H1 (cell line): ENCODE data around the gene HRNR. TPM values are rescaled to one million over a fixed set of nuclear protein-coding genes. Genes with fewer than 3 reads are reported as not detected.

Experiments used
- CTCF ChIA-PET: fragments of 300-600 bp; sonication (Branson Sonifier 250); formaldehyde crosslinking; loops from one replicate; lab custom pipeline; 2021; ENCODE audit not compliant: partially characterized antibody; lab: Charles Lee
- POLR2A ChIA-PET: fragments of 300-600 bp; sonication (Branson Sonifier 250); formaldehyde crosslinking; loops from one replicate; lab custom pipeline; 2021; ENCODE audit warnings: inconsistent platforms; ENCODE audit not compliant: partially characterized antibody; lab: Charles Lee
- DNase-seq, 2 experiments: peaks; one replicate each; pipeline versions ENCODE4 v3.0.0 to v3.0.0-alpha.2; 2010 to 2022; ENCODE audit warnings: low spot score in 2 of 2, low read depth in 1 of 2, mixed read lengths in 1 of 2
- FAIRE-seq: peaks from 2 replicates; lab custom pipeline; 2011; peaks lifted over from hg19 to GRCh38; lab: Jason Lieb, UNC
- H2AFZ ChIP-seq: 2 replicates; pipeline ENCODE4 v1.8.1; 2012; ENCODE audit warnings: low read length, inconsistent platforms
- H2AK5ac ChIP-seq: 2 replicates; pipeline ENCODE4 v1.6.1; 2013; ENCODE audit warnings: low read depth, low read length
- H2BK120ac ChIP-seq: replicated peaks from 2 replicates; pipeline ENCODE3; 2013; ENCODE audit warnings: low read depth, low read length, inconsistent platforms
- H2BK12ac ChIP-seq: 2 replicates; pipeline ENCODE4 v1.6.1; 2013; ENCODE audit warnings: low read depth, low read length
- H2BK15ac ChIP-seq: 2 replicates; pipeline ENCODE4 v1.6.1; 2013; ENCODE audit warnings: low read length
- H2BK20ac ChIP-seq: 2 replicates; pipeline ENCODE4 v1.6.1; 2013; ENCODE audit warnings: low read length
- H2BK5ac ChIP-seq: 2 replicates; pipeline ENCODE4 v1.6.1; 2013; ENCODE audit warnings: low read depth, low read length
- H3K14ac ChIP-seq: 2 replicates; pipeline ENCODE4 v1.6.1; 2013; ENCODE audit warnings: inconsistent platforms; ENCODE audit not compliant: insufficient read length
- H3K18ac ChIP-seq: 2 replicates; pipeline ENCODE4 v1.6.1; 2013; ENCODE audit warnings: low read length; ENCODE audit errors: extremely low read depth
- H3K23ac ChIP-seq: 2 replicates; pipeline ENCODE4 v1.6.1; 2013; ENCODE audit warnings: inconsistent platforms; ENCODE audit not compliant: insufficient read length
- H3K23me2 ChIP-seq: 2 replicates; pipeline ENCODE4 v1.6.1; 2013; ENCODE audit warnings: low read depth, low read length
- H3K27ac ChIP-seq: 2 replicates; pipeline ENCODE4 v1.6.1; 2011; ENCODE audit warnings: low read depth, low read length, inconsistent platforms
- H3K27me3 ChIP-seq, 4 experiments: replicated peaks in 1 of 4; 1 replicate in 1 of 4; 2 replicates in 3 of 4; pipeline versions ENCODE4 v1.6.1 to v1.8.1; 2011 to 2013; ENCODE audit warnings: low read length in 3 of 4, mild to moderate bottlenecking in 3 of 4, inconsistent platforms in 2 of 4, mixed read lengths in 2 of 4, moderate library complexity in 1 of 4; ENCODE audit not compliant: control insufficient read depth in 3 of 4, insufficient read depth in 3 of 4; ENCODE audit errors: extremely low read depth in 1 of 4
- H3K36me3 ChIP-seq, 4 experiments: 2 replicates each; pipeline versions ENCODE4 v1.6.1 to v1.8.1; 2011 to 2013; ENCODE audit warnings: mild to moderate bottlenecking in 4 of 4, low read length in 3 of 4, moderate library complexity in 2 of 4, control low read depth in 1 of 4, inconsistent platforms in 1 of 4; ENCODE audit not compliant: insufficient read depth in 4 of 4, control insufficient read depth in 2 of 4
- H3K4ac ChIP-seq: replicated peaks from 2 replicates; pipeline ENCODE3; 2013; ENCODE audit warnings: low read length, low read depth, mixed read lengths, inconsistent platforms; ENCODE audit not compliant: insufficient read length
- H3K4me1 ChIP-seq, 4 experiments: replicated peaks in 1 of 4; 1 replicate in 1 of 4; 2 replicates in 3 of 4; pipeline versions ENCODE4 v1.6.1 to v1.8.1; 2011 to 2013; ENCODE audit warnings: low read length in 3 of 4, inconsistent platforms in 2 of 4, mixed read lengths in 1 of 4; ENCODE audit not compliant: insufficient read depth in 4 of 4, control insufficient read depth in 3 of 4
- H3K4me2 ChIP-seq, 2 experiments: 2 replicates each; pipeline versions ENCODE4 v1.6.1 to v1.8.1; 2011 to 2013; ENCODE audit warnings: low read depth in 2 of 2, low read length in 2 of 2, control low read depth in 1 of 2, inconsistent platforms in 1 of 2, mild to moderate bottlenecking in 1 of 2; ENCODE audit not compliant: insufficient read depth in 1 of 2
- H3K4me3 ChIP-seq, 4 experiments: fragments of 200-600, 300-600 bp in 1 of 4; sonication (generic), shearing (Covaris generic), sonication (Bioruptor Twin) in 1 of 4; 2 replicates each; pipeline versions ENCODE4 v1.5.1 to v1.8.1; 2011 to 2016; ENCODE audit warnings: low read length in 4 of 4, low read depth in 3 of 4, control low read depth in 2 of 4, inconsistent platforms in 2 of 4, mild to moderate bottlenecking in 2 of 4, mixed read lengths in 1 of 4, moderate library complexity in 1 of 4; ENCODE audit not compliant: insufficient read depth in 2 of 4; ENCODE audit errors: extremely low read depth in 1 of 4
- H3K56ac ChIP-seq: replicated peaks from 2 replicates; pipeline ENCODE3; 2013; ENCODE audit warnings: low read depth, mild to moderate bottlenecking, mixed read lengths, low read length, inconsistent platforms; ENCODE audit not compliant: insufficient read length
- H3K79me1 ChIP-seq: 2 replicates; pipeline ENCODE4 v1.6.1; 2013; ENCODE audit warnings: low read depth, low read length, control low read depth
- H3K79me2 ChIP-seq, 2 experiments: 2 replicates each; pipeline versions ENCODE4 v1.6.1 to v1.8.1; 2012 to 2013; ENCODE audit warnings: low read length in 2 of 2, mild to moderate bottlenecking in 2 of 2, inconsistent platforms in 1 of 2; ENCODE audit not compliant: insufficient read depth in 2 of 2, control insufficient read depth in 1 of 2
- H3K9ac ChIP-seq, 4 experiments: replicated peaks in 1 of 4; 1 replicate in 1 of 4; 2 replicates in 3 of 4; pipeline versions ENCODE4 v1.6.1 to v1.8.1; 2011 to 2013; ENCODE audit warnings: low read depth in 3 of 4, low read length in 3 of 4, control low read depth in 2 of 4, mild to moderate bottlenecking in 2 of 4, moderate library complexity in 2 of 4, inconsistent platforms in 1 of 4; ENCODE audit errors: extremely low read depth in 1 of 4
- H3K9me3 ChIP-seq, 2 experiments: 2 replicates each; pipeline versions ENCODE4 v1.6.1 to v1.8.1; 2012 to 2013; ENCODE audit warnings: mild to moderate bottlenecking in 2 of 2, moderate library complexity in 2 of 2, control low read depth in 1 of 2, inconsistent platforms in 1 of 2, low read depth in 1 of 2, low read length in 1 of 2, mixed read lengths in 1 of 2; ENCODE audit not compliant: insufficient read depth in 2 of 2
- H4K20me1 ChIP-seq, 2 experiments: replicated peaks in 1 of 2; 2 replicates each; pipeline versions ENCODE3 to v1.8.1; 2011 to 2013; ENCODE audit warnings: inconsistent platforms in 2 of 2, low read length in 2 of 2, mild to moderate bottlenecking in 1 of 2; ENCODE audit not compliant: insufficient read depth in 2 of 2, control insufficient read depth in 1 of 2
- H4K5ac ChIP-seq: 2 replicates; pipeline ENCODE4 v1.6.1; 2013; ENCODE audit warnings: low read length, low read depth, mixed read lengths, inconsistent platforms; ENCODE audit not compliant: insufficient read length
- H4K8ac ChIP-seq: 2 replicates; pipeline ENCODE4 v1.8.0; 2013; ENCODE audit warnings: mild to moderate bottlenecking, moderate library complexity, low read length, inconsistent platforms; ENCODE audit not compliant: insufficient read depth; ENCODE audit errors: extremely low read depth
- H4K91ac ChIP-seq: replicated peaks from 2 replicates; pipeline ENCODE3; 2013; ENCODE audit warnings: low read length, mixed read lengths, inconsistent platforms; ENCODE audit not compliant: insufficient read length
- BACH1 ChIP-seq: IDR thresholded peaks from 2 replicates; pipeline ENCODE4 v1.6.1; 2012; ENCODE audit warnings: low read length, improper control_type of control experiment
- CEBPB ChIP-seq: IDR thresholded peaks from 2 replicates; pipeline ENCODE4 v1.6.1; 2012; ENCODE audit warnings: low read depth, low read length
- CHD1 ChIP-seq: IDR thresholded peaks from 2 replicates; pipeline ENCODE4 v1.6.1; 2012; ENCODE audit warnings: low read depth, low read length, improper control_type of control experiment
- EGR1 ChIP-seq: IDR thresholded peaks from 2 replicates; pipeline ENCODE4 v1.6.1; 2011; ENCODE audit warnings: low read depth, low read length, borderline replicate concordance
- EZH2 ChIP-seq: fragments of 200-600 bp; sonication (generic); IDR thresholded peaks from 2 replicates; pipeline ENCODE4 v1.7.1; 2012; ENCODE audit warnings: low read depth, mild to moderate bottlenecking, moderate library complexity, low read length, inconsistent platforms; ENCODE audit not compliant: severe bottlenecking
- KDM4A ChIP-seq: IDR thresholded peaks from one replicate; pipeline ENCODE4 v1.7.1; 2012; ENCODE audit warnings: low read depth, mild to moderate bottlenecking, moderate library complexity, low read length, inconsistent platforms; ENCODE audit not compliant: severe bottlenecking
- NANOG ChIP-seq: IDR thresholded peaks from 2 replicates; pipeline ENCODE4 v1.6.1; 2011; ENCODE audit warnings: low read length, low read depth, mild to moderate bottlenecking, inconsistent platforms; ENCODE audit not compliant: insufficient read depth, poor library complexity, severe bottlenecking
- NRF1 ChIP-seq: IDR thresholded peaks from 2 replicates; pipeline ENCODE4 v1.6.1; 2011; ENCODE audit warnings: mild to moderate bottlenecking, low read depth, low read length, improper control_type of control experiment
- POLR2AphosphoS5 ChIP-seq: IDR thresholded peaks from 2 replicates; pipeline ENCODE4 v1.6.1; 2011; ENCODE audit warnings: low read depth, low read length
- RBBP5 ChIP-seq: IDR thresholded peaks from 2 replicates; pipeline ENCODE4 v1.7.1; 2012; ENCODE audit warnings: low read depth, mild to moderate bottlenecking, inconsistent platforms, low read length, moderate library complexity, borderline replicate concordance
- RXRA ChIP-seq: IDR thresholded peaks from 2 replicates; pipeline ENCODE4 v1.6.1; 2011; ENCODE audit warnings: low read depth, mild to moderate bottlenecking, low read length, moderate library complexity; ENCODE audit not compliant: insufficient read depth
- SIN3A ChIP-seq, 2 experiments: IDR thresholded peaks in 1 of 2; conservative IDR thresholded peaks in 1 of 2; 2 replicates each; pipeline ENCODE4 v1.6.1; 2011 to 2012; ENCODE audit warnings: low read length in 2 of 2, improper control_type of control experiment in 1 of 2, low read depth in 1 of 2, mild to moderate bottlenecking in 1 of 2
- WGBS, 2 experiments: shearing (Covaris generic) in 1 of 2; methylation state at CpG; one replicate each; pipeline versions ENCODE4 v1.1.6 to v1.1.7; 2013 to 2015; ENCODE audit warnings: low lambda C conversion rate in 2 of 2, mixed read lengths in 2 of 2, inconsistent platforms in 1 of 2, low coverage in 1 of 2, missing lambda C conversion rate in 1 of 2; ENCODE audit not compliant: insufficient replicate concordance in 2 of 2, insufficient coverage in 1 of 2, insufficient read length in 1 of 2; ENCODE audit errors: extremely low coverage in 1 of 2, missing lambda C conversion rate in 1 of 2; 5-methylcytosine and 5-hydroxymethylcytosine counted together
- polyA plus RNA-seq, 7 experiments: library from polyadenylated mRNA; depleted of rRNA in 3 of 7; stranded (reverse) in 5 of 7; unstranded in 2 of 7; fragments of >200 nt in 5 of 7; fragments of 200-250 nt in 2 of 7; gene quantifications; 1 replicate in 5 of 7; 2 replicates in 1 of 7; 4 replicates in 1 of 7; pipeline versions ENCODE4 v1.2.1 to v1.2.3, GENCODE V29; 2011 to 2013; ENCODE audit warnings: missing spikeins in 2 of 7, mixed read lengths in 2 of 7
- total RNA-seq: library from RNA; stranded (reverse); fragmentation: NEBNext Ultra II Directional; extraction: Animal tissue kit (Norgen Biotek cat#: 25700); gene quantifications from 2 replicates; pipeline ENCODE4 v1.2.1, GENCODE V29; 2021
- TF ChIP-seq, protein P1 (sequence below): IDR thresholded peaks from 2 replicates; pipeline ENCODE4 v1.6.1; 2012; ENCODE audit warnings: inconsistent platforms

The HRNR gene
- total and polyA plus RNA-seq, 2 of the 8 experiments (the other 6 are each of a cell fraction or from before 2014, with no cell fraction given): not detected

DNA sequence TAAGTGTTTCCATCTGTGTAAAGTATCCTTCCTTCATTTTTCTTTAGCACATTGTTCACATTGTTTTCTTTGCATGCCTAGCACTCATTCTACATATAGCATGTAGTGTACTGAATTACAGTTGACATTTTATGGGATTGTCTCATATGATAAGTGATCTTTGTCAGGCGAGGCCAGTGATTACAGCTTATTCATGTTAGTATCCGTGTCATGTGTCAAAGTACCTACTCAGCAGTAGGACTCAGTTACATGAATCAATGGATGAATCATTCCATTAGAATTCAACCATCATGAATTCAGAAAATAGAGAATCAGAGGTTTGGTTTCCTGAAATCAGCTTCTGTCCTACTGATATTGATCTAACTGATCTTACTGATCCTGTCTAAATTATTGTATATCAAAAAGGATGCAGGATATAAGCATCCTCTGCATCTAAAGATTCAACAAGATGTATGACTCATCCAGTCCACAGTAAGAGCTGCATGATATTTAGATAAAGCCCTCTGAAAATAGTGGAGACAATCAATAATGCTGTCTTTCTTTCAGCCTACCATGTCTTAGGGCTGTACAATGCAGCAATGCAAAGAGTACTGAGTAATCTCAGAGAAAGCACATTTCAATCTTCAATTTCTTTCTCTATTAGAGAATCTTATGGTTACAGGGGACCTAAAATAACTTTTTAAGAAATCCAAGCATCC, 20.7 kb upstream of the HRNR start:
- Histone ChIP-seq H3K27me3 (no peaks in the 10 kb centered on the region), H4K8ac (no peak overlapping the region), H3K4ac (no peak overlapping the region), H2BK12ac (no peak overlapping the region), H3K36me3 (no peaks in the 10 kb centered on the region), H4K5ac (no peak overlapping the region), H2BK120ac (no peak overlapping the region), H2AK5ac (no peak overlapping the region), H2BK20ac (no peak overlapping the region), H3K9ac (no peak overlapping the region), H3K56ac (no peak overlapping the region), H3K14ac (no peak overlapping the region), H4K20me1 (no peaks in the 10 kb centered on the region), H3K4me1 (no peaks in the 10 kb centered on the region), H3K9me3 (peaks cover 75 to 83% of the 10 kb centered on the region in 2 experiments), H3K23ac (no peak overlapping the region), H3K4me3 (no peak overlapping the region), H3K79me1 (no peaks in the 10 kb centered on the region), H4K91ac (no peak overlapping the region), H3K4me2 (no peak overlapping the region), H2AFZ (no peak overlapping the region), H2BK15ac (no peak overlapping the region), H2BK5ac (no peak overlapping the region), H3K79me2 (no peaks in the 10 kb centered on the region), H3K23me2 (no peaks in the 10 kb centered on the region), H3K27ac (no peak overlapping the region), H3K18ac (no peak overlapping the region)
- FAIRE-seq: no peak
- POLR2A ChIA-PET: no interaction called here
- no peak for DNase-seq
- CTCF ChIA-PET: no interaction called here
- WGBS, 2 experiments: 60% methylated on average over 2 of the region's 2 CpGs; no CpG with 5 or more reads in 1 of the 2 experiments
- TF ChIP-seq RXRA (no peak), CHD1 (no peak), NRF1 (no peak), BACH1 (no peak), SIN3A (conservative IDR thresholded peaks at IDR 0.05 in 1 of 2, IDR thresholded peaks at IDR 0.05 in 1 of 2; ENCODE audit: low read depth in 1 of 2, low read length in 2 of 2) (no peak), KDM4A (no peak), NANOG (no peak), CEBPB (no peak), EGR1 (no peak), POLR2AphosphoS5 (no peak), EZH2 (no peak), RBBP5 (no peak)
- TF ChIP-seq, protein P1, sequence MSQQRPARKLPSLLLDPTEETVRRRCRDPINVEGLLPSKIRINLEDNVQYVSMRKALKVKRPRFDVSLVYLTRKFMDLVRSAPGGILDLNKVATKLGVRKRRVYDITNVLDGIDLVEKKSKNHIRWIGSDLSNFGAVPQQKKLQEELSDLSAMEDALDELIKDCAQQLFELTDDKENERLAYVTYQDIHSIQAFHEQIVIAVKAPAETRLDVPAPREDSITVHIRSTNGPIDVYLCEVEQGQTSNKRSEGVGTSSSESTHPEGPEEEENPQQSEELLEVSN: no peak
